ENCODE results near the gene VN1R5.

GRCh38 chr1:247298701-247299100 is 42.8 kb downstream of the VN1R5 start:
- TF ChIP-seq CTCF (IDR thresholded peaks at IDR 0.05) (no peak), POLR2A (IDR thresholded peaks at IDR 0.05) (no peak), POLR2AphosphoS5 (IDR thresholded peaks at IDR 0.05) (no peak)
